SK-N-MC (cell line): ENCODE data around the gene PHLDA3.

Experiments
- EZH2 ChIP-seq: fragments of 200-600 bp; sonication (generic); IDR thresholded peaks from one replicate; pipeline ENCODE4 v1.6.1; 2017; ENCODE audit warnings: antibody characterized with exemption
- POLR2AphosphoS5 ChIP-seq: IDR thresholded peaks from 2 replicates; pipeline ENCODE4 v1.6.1; 2012; ENCODE audit warnings: mild to moderate bottlenecking, low read depth, low read length, borderline replicate concordance

DNA sequence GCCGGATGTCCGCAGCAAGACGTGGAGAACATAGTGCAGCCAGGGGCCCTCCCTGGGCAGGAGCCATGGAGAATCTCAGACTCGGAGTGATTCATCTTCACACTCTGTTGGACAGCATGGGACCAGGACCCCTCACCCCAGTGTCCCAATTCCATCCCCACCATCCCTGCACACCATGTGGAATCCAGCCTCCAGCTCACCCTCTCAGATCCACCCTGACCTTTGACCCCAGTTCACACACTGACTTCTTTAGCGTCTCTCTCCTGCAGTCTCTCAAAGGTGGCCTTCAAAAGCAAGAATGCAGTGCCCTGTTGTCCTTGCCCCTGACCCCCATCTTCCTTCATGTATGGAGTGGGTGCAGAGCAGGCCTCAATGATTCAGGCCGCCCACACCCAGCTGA is 45.3 kb downstream of the PHLDA3 start:
- TF ChIP-seq EZH2, result no peak
- TF ChIP-seq POLR2AphosphoS5, result no peak
